HL-60 (cell line): ENCODE data around the gene MTCL1.

Source experiments
- GABPA ChIP-seq: IDR thresholded peaks from 2 replicates; pipeline ENCODE4 v1.6.1; 2012; ENCODE audit warnings: low read depth
- POLR2AphosphoS5 ChIP-seq: IDR thresholded peaks from 2 replicates; pipeline ENCODE4 v1.6.1; 2012; ENCODE audit warnings: low read depth
- SPI1 ChIP-seq: IDR thresholded peaks from 2 replicates; pipeline ENCODE4 v1.6.1; 2012; ENCODE audit warnings: low read depth, mild to moderate bottlenecking, borderline replicate concordance
- TF ChIP-seq, protein P1 (sequence below): IDR thresholded peaks from one replicate; pipeline ENCODE4 v1.5.1; 2011; ENCODE audit warnings: low read length, control low read depth, inconsistent platforms; ENCODE audit not compliant: insufficient read depth
- TF ChIP-seq, protein P2 (sequence below): IDR thresholded peaks from 2 replicates; pipeline ENCODE4 v1.6.1; 2012; ENCODE audit warnings: low read depth; ENCODE audit not compliant: insufficient replicate concordance

GRCh38 chr18:8667846-8668245, 37.5 kb upstream of the MTCL1 start:
- TF ChIP-seq, protein P1, sequence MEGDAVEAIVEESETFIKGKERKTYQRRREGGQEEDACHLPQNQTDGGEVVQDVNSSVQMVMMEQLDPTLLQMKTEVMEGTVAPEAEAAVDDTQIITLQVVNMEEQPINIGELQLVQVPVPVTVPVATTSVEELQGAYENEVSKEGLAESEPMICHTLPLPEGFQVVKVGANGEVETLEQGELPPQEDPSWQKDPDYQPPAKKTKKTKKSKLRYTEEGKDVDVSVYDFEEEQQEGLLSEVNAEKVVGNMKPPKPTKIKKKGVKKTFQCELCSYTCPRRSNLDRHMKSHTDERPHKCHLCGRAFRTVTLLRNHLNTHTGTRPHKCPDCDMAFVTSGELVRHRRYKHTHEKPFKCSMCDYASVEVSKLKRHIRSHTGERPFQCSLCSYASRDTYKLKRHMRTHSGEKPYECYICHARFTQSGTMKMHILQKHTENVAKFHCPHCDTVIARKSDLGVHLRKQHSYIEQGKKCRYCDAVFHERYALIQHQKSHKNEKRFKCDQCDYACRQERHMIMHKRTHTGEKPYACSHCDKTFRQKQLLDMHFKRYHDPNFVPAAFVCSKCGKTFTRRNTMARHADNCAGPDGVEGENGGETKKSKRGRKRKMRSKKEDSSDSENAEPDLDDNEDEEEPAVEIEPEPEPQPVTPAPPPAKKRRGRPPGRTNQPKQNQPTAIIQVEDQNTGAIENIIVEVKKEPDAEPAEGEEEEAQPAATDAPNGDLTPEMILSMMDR = no peak
- TF ChIP-seq, protein P2, sequence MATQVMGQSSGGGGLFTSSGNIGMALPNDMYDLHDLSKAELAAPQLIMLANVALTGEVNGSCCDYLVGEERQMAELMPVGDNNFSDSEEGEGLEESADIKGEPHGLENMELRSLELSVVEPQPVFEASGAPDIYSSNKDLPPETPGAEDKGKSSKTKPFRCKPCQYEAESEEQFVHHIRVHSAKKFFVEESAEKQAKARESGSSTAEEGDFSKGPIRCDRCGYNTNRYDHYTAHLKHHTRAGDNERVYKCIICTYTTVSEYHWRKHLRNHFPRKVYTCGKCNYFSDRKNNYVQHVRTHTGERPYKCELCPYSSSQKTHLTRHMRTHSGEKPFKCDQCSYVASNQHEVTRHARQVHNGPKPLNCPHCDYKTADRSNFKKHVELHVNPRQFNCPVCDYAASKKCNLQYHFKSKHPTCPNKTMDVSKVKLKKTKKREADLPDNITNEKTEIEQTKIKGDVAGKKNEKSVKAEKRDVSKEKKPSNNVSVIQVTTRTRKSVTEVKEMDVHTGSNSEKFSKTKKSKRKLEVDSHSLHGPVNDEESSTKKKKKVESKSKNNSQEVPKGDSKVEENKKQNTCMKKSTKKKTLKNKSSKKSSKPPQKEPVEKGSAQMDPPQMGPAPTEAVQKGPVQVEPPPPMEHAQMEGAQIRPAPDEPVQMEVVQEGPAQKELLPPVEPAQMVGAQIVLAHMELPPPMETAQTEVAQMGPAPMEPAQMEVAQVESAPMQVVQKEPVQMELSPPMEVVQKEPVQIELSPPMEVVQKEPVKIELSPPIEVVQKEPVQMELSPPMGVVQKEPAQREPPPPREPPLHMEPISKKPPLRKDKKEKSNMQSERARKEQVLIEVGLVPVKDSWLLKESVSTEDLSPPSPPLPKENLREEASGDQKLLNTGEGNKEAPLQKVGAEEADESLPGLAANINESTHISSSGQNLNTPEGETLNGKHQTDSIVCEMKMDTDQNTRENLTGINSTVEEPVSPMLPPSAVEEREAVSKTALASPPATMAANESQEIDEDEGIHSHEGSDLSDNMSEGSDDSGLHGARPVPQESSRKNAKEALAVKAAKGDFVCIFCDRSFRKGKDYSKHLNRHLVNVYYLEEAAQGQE = no peak
- TF ChIP-seq SPI1 (no peak), POLR2AphosphoS5 (no peak), GABPA (no peak)
